Peyer's patch (tissue), 4 donors: ENCODE data around the gene DHCR24. TPM values are rescaled to one million over a fixed set of nuclear protein-coding genes. Genes with fewer than 3 reads are reported as not detected.

Experiments used
- DNase-seq, 3 donors: peaks; one replicate each; pipeline ENCODE4 v3.0.0-alpha.2; 2017 to 2019
- H3K27ac ChIP-seq, 4 donors: fragments of 200-600 bp; sonication (generic); one replicate each; pipeline ENCODE4 v1.5.1; 2016 to 2019
- H3K27me3 ChIP-seq, 2 donors: fragments of 200-600 bp; sonication (generic); one replicate each; pipeline ENCODE4 v1.5.1; 2019
- H3K36me3 ChIP-seq, 3 donors: fragments of 200-600 bp; sonication (generic); one replicate each; pipeline ENCODE4 v1.5.1; 2016 to 2019
- H3K4me1 ChIP-seq, 4 donors: fragments of 200-600 bp; sonication (generic); one replicate each; pipeline ENCODE4 v1.5.1; 2016 to 2019
- H3K4me3 ChIP-seq, 4 donors: fragments of 200-600 bp; sonication (generic); 1 replicate in 3 of 4; 2 replicates in 1 of 4; pipeline ENCODE4 v1.5.1; 2016 to 2019; ENCODE audit warnings: mild to moderate bottlenecking in 1 of 4
- H3K9me3 ChIP-seq, 4 donors: fragments of 200-600 bp; sonication (generic); one replicate each; pipeline ENCODE4 v1.5.1; 2016 to 2019; ENCODE audit warnings: mild to moderate bottlenecking in 1 of 4
- POLR2A ChIP-seq, 2 donors: fragments of 450-650 bp; IDR thresholded peaks; one replicate each; pipeline ENCODE4 v1.5.1; 2017; ENCODE audit warnings: antibody characterized with exemption in 2 of 2, mild to moderate bottlenecking in 2 of 2, moderate library complexity in 2 of 2
- total RNA-seq, 4 donors: library from RNA; depleted of rRNA; stranded (reverse); fragments of >200 nt; gene quantifications; one replicate each; pipeline ENCODE4 v1.1.0, GENCODE V29; 2016
- TF ChIP-seq, protein P1 (sequence below), 6 experiments: fragments of 450-650 bp in 4 of 6; fragments of 200-600 bp in 2 of 6; sonication (generic) in 1 of 6; IDR thresholded peaks; one replicate each; pipeline ENCODE4 v1.5.1; 2017 to 2019; ENCODE audit warnings: antibody characterized with exemption in 6 of 6, mild to moderate bottlenecking in 3 of 6, moderate library complexity in 1 of 6

DHCR24 gene
- total RNA-seq, 4 donors from 2014 or later = 15.7 to 119 (median 110) TPM

GRCh38 chr1:54825696-54826095 lies 61.3 kb downstream of the DHCR24 start:
- no peaks in the 10 kb centered on the region for H3K4me1 ChIP-seq
- TF ChIP-seq, protein P1, sequence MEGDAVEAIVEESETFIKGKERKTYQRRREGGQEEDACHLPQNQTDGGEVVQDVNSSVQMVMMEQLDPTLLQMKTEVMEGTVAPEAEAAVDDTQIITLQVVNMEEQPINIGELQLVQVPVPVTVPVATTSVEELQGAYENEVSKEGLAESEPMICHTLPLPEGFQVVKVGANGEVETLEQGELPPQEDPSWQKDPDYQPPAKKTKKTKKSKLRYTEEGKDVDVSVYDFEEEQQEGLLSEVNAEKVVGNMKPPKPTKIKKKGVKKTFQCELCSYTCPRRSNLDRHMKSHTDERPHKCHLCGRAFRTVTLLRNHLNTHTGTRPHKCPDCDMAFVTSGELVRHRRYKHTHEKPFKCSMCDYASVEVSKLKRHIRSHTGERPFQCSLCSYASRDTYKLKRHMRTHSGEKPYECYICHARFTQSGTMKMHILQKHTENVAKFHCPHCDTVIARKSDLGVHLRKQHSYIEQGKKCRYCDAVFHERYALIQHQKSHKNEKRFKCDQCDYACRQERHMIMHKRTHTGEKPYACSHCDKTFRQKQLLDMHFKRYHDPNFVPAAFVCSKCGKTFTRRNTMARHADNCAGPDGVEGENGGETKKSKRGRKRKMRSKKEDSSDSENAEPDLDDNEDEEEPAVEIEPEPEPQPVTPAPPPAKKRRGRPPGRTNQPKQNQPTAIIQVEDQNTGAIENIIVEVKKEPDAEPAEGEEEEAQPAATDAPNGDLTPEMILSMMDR (IDR thresholded peaks at IDR 0.05) = no peak
- TF ChIP-seq POLR2A (IDR thresholded peaks at IDR 0.05) = no peak
- peaks cover 0 to 17% (median 0%) of the 10 kb centered on the region in 3 donors for H3K36me3 ChIP-seq
- H3K27ac ChIP-seq = no peak overlapping the region
- H3K9me3 ChIP-seq = peaks cover 0 to 15% (median 4%) of the 10 kb centered on the region in 4 donors
- H3K4me3 ChIP-seq = no peak overlapping the region
- no peaks in the 10 kb centered on the region for H3K27me3 ChIP-seq
- no peak for DNase-seq

GRCh38 chr1:54823670-54824069 lies 63.3 kb downstream of the DHCR24 start:
- TF ChIP-seq, protein P1 (IDR thresholded peaks at IDR 0.05) = no peak
- TF ChIP-seq POLR2A (IDR thresholded peaks at IDR 0.05) = no peak
- Histone ChIP-seq H3K27me3 (no peaks in the 10 kb centered on the region), H3K36me3 (peaks cover 0 to 11% (median 0%) of the 10 kb centered on the region in 3 donors), H3K9me3 (peaks cover 0 to 15% (median 4%) of the 10 kb centered on the region in 4 donors), H3K4me1 (no peaks in the 10 kb centered on the region), H3K4me3 (no peak overlapping the region), H3K27ac (no peak overlapping the region)
- DNase-seq = no peak

GRCh38 chr1:54819733-54820132 lies 67.3 kb downstream of the DHCR24 start:
- H3K4me3 ChIP-seq = no peak overlapping the region
- no peaks in the 10 kb centered on the region for H3K36me3 ChIP-seq
- peaks cover 0 to 7% (median 2%) of the 10 kb centered on the region in 4 donors for H3K4me1 ChIP-seq
- no peaks in the 10 kb centered on the region for H3K27me3 ChIP-seq
- TF ChIP-seq, protein P1 (IDR thresholded peaks at IDR 0.05) = no peak
- no peak for DNase-seq
- no peak overlapping the region for H3K27ac ChIP-seq
- H3K9me3 ChIP-seq = peaks cover 0 to 10% (median 4%) of the 10 kb centered on the region in 4 donors

- no peak for DNase-seq
- Histone ChIP-seq H3K9me3 (peaks cover 0 to 10% (median 3%) of the 10 kb centered on the region in 4 donors), H3K27ac (no peak overlapping the region), H3K4me3 (no peak overlapping the region), H3K36me3 (no peaks in the 10 kb centered on the region), H3K4me1 (peaks cover 0 to 9% (median 3%) of the 10 kb centered on the region in 4 donors), H3K27me3 (no peaks in the 10 kb centered on the region)
- TF ChIP-seq, protein P1 (IDR thresholded peaks at IDR 0.05) = no peak
- TF ChIP-seq POLR2A (IDR thresholded peaks at IDR 0.05) = no peak
These were observed 67.8 kb downstream of the DHCR24 start for GRCh38 chr1:54819195-54819536.

DNA sequence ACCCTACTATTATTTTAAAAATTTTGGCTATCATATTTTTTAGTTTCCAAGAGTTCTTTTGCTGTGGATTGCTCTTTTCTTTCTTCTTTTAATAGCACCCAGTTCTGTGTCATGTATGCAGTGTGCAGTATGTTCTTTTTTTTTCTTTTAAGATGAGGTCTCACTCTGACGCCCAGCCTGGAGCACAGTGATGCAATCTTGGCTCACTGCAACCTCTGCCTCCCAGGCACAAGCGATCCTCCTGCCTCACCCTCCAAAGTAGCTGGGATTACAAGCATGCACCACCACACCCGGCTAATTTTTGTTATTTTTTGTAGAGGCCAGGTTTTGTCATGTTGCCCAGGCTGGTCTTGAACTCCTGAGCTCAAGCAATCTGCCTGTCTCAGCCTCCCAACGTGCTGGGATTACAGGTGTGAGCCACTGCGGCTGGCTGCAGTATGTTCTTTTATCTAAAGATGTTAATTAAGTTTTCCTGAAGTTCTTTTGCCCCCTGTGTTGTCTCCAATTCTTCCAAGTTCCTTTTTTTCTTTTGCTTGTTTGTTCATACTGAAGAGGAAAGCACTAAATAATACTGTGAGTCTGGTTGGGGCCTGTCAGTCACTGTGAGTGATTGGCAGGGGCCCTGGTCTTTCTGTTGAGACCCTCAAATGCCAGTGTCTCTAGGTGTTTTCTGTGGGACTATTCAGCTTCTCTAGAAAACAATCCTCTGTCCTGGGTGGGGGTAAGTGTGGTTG lies 68.4 kb downstream of the DHCR24 start:
- H3K4me1 ChIP-seq = peaks cover 0 to 12% (median 5%) of the 10 kb centered on the region in 4 donors
- H3K9me3 ChIP-seq = peaks cover 0 to 4% (median under 1%) of the 10 kb centered on the region in 4 donors
- no peak for DNase-seq
- no peak for TF ChIP-seq POLR2A (IDR thresholded peaks at IDR 0.05)
- TF ChIP-seq, protein P1 (IDR thresholded peaks at IDR 0.05) = no peak
- H3K36me3 ChIP-seq = no peaks in the 10 kb centered on the region
- no peaks in the 10 kb centered on the region for H3K27me3 ChIP-seq
- H3K4me3 ChIP-seq = no peak overlapping the region
- H3K27ac ChIP-seq = no peak overlapping the region
